GM13976 (cell line): ENCODE data around the gene ZCCHC7.

ENCODE experiments used
- DNase-seq: peaks from one replicate; pipeline ENCODE4 v3.0.0; 2012; ENCODE audit warnings: low spot score
- CTCF ChIP-seq: IDR thresholded peaks from 2 replicates; pipeline ENCODE4 v1.5.1; 2012; ENCODE audit warnings: borderline replicate concordance, mild to moderate bottlenecking; ENCODE audit not compliant: insufficient read depth; ENCODE audit errors: extremely low read depth, missing control alignments, control extremely low read depth
- in situ Hi-C: fragments of 300-500 bp; cut with MboI; formaldehyde crosslinking; loops from one replicate; pipeline ENCODE4 v1.12.0; 2022; ENCODE audit warnings: low sequenced_read_pairs, mixed read lengths, inconsistent platforms; ENCODE audit not compliant: unreplicated experiment

Gene ZCCHC7

GRCh38 chr9:37146410-37146809 is 26.0 kb downstream of the ZCCHC7 start:
- TF ChIP-seq CTCF, result no peak
- DNase-seq, result peak; percentile 29
- in situ Hi-C loops, result no loop called here

DNA sequence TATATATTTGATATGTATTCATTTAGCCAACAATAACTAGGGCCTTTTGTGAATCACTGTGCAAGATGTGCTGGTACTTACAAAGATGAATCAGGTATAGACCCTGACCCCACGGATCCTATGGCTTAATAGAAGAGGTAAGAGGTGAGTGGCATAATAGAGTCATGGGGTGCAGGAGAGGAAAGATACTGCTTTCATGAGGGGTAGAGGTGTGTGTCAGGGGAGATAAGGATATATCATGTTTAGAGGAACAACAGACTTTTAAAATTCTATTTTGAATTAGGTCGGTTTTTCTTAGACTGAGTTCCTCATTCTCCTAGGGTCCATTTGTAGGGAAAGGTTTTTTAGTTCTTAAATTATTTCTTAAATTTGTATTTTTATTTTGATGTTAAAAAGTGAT is 27.8 kb downstream of the ZCCHC7 start:
- no peak for DNase-seq
- in situ Hi-C loops, result no loop called here
- TF ChIP-seq CTCF, result no peak

DNA sequence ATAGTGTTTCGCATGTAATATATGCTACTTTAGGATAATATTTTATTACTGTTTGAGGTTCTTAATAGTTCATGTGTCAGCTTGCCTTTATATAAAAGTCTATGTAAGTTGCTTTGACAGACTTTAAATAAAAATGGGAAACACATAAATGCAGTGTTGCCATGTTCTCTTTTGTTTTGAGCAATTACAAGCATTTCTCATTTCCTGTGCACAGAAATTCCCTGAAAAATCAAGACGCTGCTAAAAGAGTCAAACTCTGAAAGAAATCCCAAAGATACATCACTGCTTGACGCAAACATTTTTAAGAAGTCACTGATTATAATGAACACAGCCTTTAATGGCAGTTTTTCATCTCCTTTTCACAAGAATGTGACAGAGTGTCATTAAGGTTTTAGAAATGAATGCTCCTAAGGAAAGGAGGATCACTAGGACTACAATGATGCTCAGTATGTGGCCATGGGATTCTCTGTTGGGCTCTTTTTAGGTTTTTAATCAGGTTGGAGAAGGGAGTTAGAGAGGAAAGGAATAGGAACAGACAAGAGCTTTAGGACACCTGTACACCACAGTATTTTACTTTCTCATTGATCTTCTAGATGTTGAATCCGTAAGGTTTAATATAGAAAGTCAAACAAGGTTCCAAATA is 29.4 kb downstream of the ZCCHC7 start:
- in situ Hi-C loops, result no loop called here
- no peak for TF ChIP-seq CTCF
- DNase-seq, result no peak

- in situ Hi-C loops, result no loop called here
- no peak for TF ChIP-seq CTCF
- no peak for DNase-seq
Measured at GRCh38 chr9:37150415-37150814, 30.0 kb downstream of the ZCCHC7 start.

DNA sequence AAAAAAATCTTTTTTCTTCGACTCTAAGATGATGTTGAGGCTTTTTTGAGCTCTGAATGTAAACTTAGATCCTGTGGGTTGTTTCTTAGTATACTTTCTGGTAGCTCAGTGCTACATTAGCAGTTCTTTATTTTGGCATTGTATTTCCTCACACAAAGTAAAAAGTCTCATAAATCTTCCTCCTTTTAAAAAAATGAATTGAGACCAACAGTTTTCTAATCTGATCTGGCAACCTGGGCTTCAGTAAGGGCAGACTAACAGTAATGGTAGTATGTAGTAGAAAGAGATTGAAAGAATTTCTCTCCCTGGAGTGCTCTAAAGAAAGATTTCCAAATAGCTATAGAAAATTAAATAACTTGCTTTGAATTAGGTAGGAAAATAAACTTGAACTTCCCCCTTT is 31.4 kb downstream of the ZCCHC7 start:
- no peak for DNase-seq
- in situ Hi-C loops, result no loop called here
- no peak for TF ChIP-seq CTCF

GRCh38 chr9:37152365-37152764 is 32.0 kb downstream of the ZCCHC7 start:
- TF ChIP-seq CTCF, result no peak
- DNase-seq, result no peak
- in situ Hi-C loops, result no loop called here
